AG08395 (cell line): ENCODE measurements around the gene PSEN2.
"Not testable (repeated sequence)": the region's sequence is repeated elsewhere in the genome, so short reads cannot be mapped to it uniquely, and the experiment has no call there.

ENCODE experiments used
- DNase-seq: peaks from one replicate; pipeline ENCODE4 v3.0.0; 2012; ENCODE audit warnings: mixed read lengths, low spot score

PSEN2 gene

GRCh38 chr1:226916497-226916896 lies 46.1 kb downstream of the PSEN2 start:
- DNase-seq: no peak

GRCh38 chr1:226919587-226919986 lies 49.2 kb downstream of the PSEN2 start:
- DNase-seq: no peak

- no peak for DNase-seq
Measured at GRCh38 chr1:226919995-226920394, 49.6 kb downstream of the PSEN2 start.

GRCh38 chr1:226920446-226920894 lies 50.1 kb downstream of the PSEN2 start:
- DNase-seq: no peak

GRCh38 chr1:226921504-226921903 lies 51.1 kb downstream of the PSEN2 start:
- no peak for DNase-seq

GRCh38 chr1:226929260-226930111 lies 59.1 kb downstream of the PSEN2 start:
- DNase-seq: not testable (repeated sequence)

- no peak for DNase-seq
Measured at GRCh38 chr1:226934483-226935237, 64.2 kb downstream of the PSEN2 start.

- no peak for DNase-seq
Measured at GRCh38 chr1:226937940-226938725, 67.7 kb downstream of the PSEN2 start.

GRCh38 chr1:226938903-226939437 lies 68.6 kb downstream of the PSEN2 start:
- DNase-seq: peak; percentile 9

- peak; percentile 41 for DNase-seq
Measured at GRCh38 chr1:226939438-226940028, 69.1 kb downstream of the PSEN2 start.

GRCh38 chr1:226940029-226940805 lies 69.8 kb downstream of the PSEN2 start, which contains the start of gene COQ8A:
COQ8A (plus strand) TSS chr1:226940294; CDS start chr1:226961386, 21,092 bp downstream.
- DNase-seq: peak; percentile 99

GRCh38 chr1:226940806-226941067 lies 70.3 kb downstream of the PSEN2 start:
- DNase-seq: no peak

GRCh38 chr1:226942392-226942791 lies 72.0 kb downstream of the PSEN2 start:
- no peak for DNase-seq

GRCh38 chr1:226943156-226943555 lies 72.7 kb downstream of the PSEN2 start:
- peak; percentile 12 for DNase-seq

GRCh38 chr1:226943927-226944326 lies 73.5 kb downstream of the PSEN2 start:
- no peak for DNase-seq

- DNase-seq: no peak
Measured at GRCh38 chr1:226945106-226945857, 74.9 kb downstream of the PSEN2 start.
